ENCODE data around the gene UNC80.

DNA sequence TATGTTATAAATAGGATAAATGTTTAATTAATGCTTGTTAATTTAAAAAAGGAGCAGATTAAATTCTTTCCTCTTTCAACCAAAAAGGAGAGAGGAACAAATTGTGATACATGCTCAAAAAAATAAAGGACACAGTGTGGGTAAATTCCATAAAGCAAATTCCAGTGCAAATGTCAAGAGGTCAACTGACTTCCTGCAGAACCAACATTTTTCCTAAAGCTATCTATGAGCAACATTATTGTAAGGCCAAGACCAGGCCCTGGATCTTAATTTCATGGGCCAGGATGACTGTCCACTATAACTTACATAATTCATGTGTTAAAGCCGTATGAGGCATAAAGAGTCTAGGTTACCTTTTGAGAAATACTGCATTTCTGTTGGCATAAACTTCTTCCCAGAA is 136.9 kb downstream of the UNC80 start:
- TF ChIP-seq, protein P1, sequence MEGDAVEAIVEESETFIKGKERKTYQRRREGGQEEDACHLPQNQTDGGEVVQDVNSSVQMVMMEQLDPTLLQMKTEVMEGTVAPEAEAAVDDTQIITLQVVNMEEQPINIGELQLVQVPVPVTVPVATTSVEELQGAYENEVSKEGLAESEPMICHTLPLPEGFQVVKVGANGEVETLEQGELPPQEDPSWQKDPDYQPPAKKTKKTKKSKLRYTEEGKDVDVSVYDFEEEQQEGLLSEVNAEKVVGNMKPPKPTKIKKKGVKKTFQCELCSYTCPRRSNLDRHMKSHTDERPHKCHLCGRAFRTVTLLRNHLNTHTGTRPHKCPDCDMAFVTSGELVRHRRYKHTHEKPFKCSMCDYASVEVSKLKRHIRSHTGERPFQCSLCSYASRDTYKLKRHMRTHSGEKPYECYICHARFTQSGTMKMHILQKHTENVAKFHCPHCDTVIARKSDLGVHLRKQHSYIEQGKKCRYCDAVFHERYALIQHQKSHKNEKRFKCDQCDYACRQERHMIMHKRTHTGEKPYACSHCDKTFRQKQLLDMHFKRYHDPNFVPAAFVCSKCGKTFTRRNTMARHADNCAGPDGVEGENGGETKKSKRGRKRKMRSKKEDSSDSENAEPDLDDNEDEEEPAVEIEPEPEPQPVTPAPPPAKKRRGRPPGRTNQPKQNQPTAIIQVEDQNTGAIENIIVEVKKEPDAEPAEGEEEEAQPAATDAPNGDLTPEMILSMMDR (conservative IDR thresholded peaks at IDR 0.05; ENCODE audit: low read depth, low read length): no peak
- no peak for TF ChIP-seq EZH2phosphoT487 (IDR thresholded peaks at IDR 0.05; ENCODE audit: borderline replicate concordance, low read length)
